Measurements from ENCODE around the gene WDFY3. TPM values are rescaled to one million over a fixed set of nuclear protein-coding genes. Genes with fewer than 3 reads are reported as not detected.

WDFY3 gene
- total and polyA plus RNA-seq, 9 of the 15 experiments (the other 6 are each of a cell fraction or from before 2014, with no cell fraction given), result 0.58 to 13.5 (median 9.4) TPM

GRCh38 chr4:84905646-84906045, 60.8 kb downstream of the WDFY3 start:
- ChIA-PET POLR2A (no interaction called here), CTCF (ENCODE audit: low intra/inter-chr PET ratio) (no interaction called here)
- ATAC-seq, result no peak
- no peak for TF ChIP-seq FOXJ3 (CRISPR knock-in tag; IDR thresholded peaks at IDR 0.05)
- no peak for TF ChIP-seq MEIS2 (IDR thresholded peaks at IDR 0.05; ENCODE audit: partially characterized antibody)
- TF ChIP-seq BHLHE40 (IDR thresholded peaks at IDR 0.05; ENCODE audit: low read length), result no peak
- no peak for TF ChIP-seq THRA (IDR thresholded peaks at IDR 0.05)
- no peak for TF ChIP-seq EGR1 (conservative IDR thresholded peaks at IDR 0.05)
- TF ChIP-seq CREB5 (CRISPR knock-in tag; IDR thresholded peaks at IDR 0.05), result no peak
- TF ChIP-seq POLR2G (IDR thresholded peaks at IDR 0.05; ENCODE audit: low read depth, low read length), result no peak
- in situ Hi-C loops (cut with MboI), result no loop called here
- DNase-seq (ENCODE audit: extremely low read depth in 1 of 4, low spot score in 3 of 4), result no peak
- no peak overlapping the region for H3K27ac ChIP-seq (ENCODE audit: extremely low read depth, low read depth, low read length)
- no peaks in the 10 kb centered on the region for H3K4me1 ChIP-seq (replicated peaks in 1 of 2; ENCODE audit: control insufficient read depth in 2 of 2, insufficient read depth in 2 of 2, low read length in 2 of 2)
- H4K20me1 ChIP-seq (replicated peaks; ENCODE audit: control insufficient read depth, insufficient read depth, low read length), result no peaks in the 10 kb centered on the region
- WGBS (ENCODE audit: insufficient coverage, low coverage, missing lambda C conversion rate), result 36% methylated on average over 2 of the region's 2 CpGs
- H3K27me3 ChIP-seq (ENCODE audit: control insufficient read depth in 2 of 2, insufficient read depth in 2 of 2, low read length in 2 of 2), result no peaks in the 10 kb centered on the region
- H2AFZ ChIP-seq (ENCODE audit: low read depth, low read length), result no peak overlapping the region
- no peaks in the 10 kb centered on the region for H3K36me3 ChIP-seq (ENCODE audit: control insufficient read depth, insufficient read depth, low read length)
- BruUV-seq (replicated peaks), result no TSS peak
- H3K9ac ChIP-seq (ENCODE audit: insufficient read depth in 1 of 2, low read depth in 2 of 2, low read length in 2 of 2), result no peak overlapping the region
- H3K9me1 ChIP-seq (ENCODE audit: control insufficient read depth, insufficient read depth, low read length), result no peaks in the 10 kb centered on the region
- H3K9me3 ChIP-seq (replicated peaks; ENCODE audit: control insufficient read depth, insufficient read depth, low read depth, low read length), result no peaks in the 10 kb centered on the region
- H3K79me2 ChIP-seq (ENCODE audit: control insufficient read depth, insufficient read depth, low read length), result no peaks in the 10 kb centered on the region
- FAIRE-seq, result no peak
- H3K4me3 ChIP-seq, result no peak overlapping the region
- H3K4me2 ChIP-seq (ENCODE audit: insufficient read depth, low read length), result no peak overlapping the region
- intact Hi-C loops (cut with micrococcal nuclease), result no loop called here
